Coronary artery (tissue), 2 donors: ENCODE results near the gene DCLK1.

Experiments
- DNase-seq: peaks from one replicate; pipeline ENCODE4 v3.0.0-alpha.2; 2017; ENCODE audit warnings: low spot score
- H3K27ac ChIP-seq, 2 donors: fragments of 200-600 bp; sonication (generic); one replicate each; pipeline ENCODE4 v1.5.1; 2016 to 2019
- H3K4me3 ChIP-seq: fragments of 200-600 bp; sonication (generic); 2 replicates; pipeline ENCODE4 v1.5.1; 2016; ENCODE audit warnings: mild to moderate bottlenecking, moderate library complexity
- CTCF ChIP-seq: fragments of 200-600 bp; sonication (generic); IDR thresholded peaks from one replicate; pipeline ENCODE4 v1.5.1; 2019; ENCODE audit warnings: antibody characterized with exemption

The DCLK1 gene

GRCh38 chr13:35903075-35903474 lies 228.1 kb downstream of the DCLK1 start:
- no peak overlapping the region for H3K4me3 ChIP-seq
- H3K27ac ChIP-seq, result no peak overlapping the region
- DNase-seq, result no peak
- TF ChIP-seq CTCF, result no peak

- DNase-seq, result no peak
- TF ChIP-seq CTCF, result no peak
Observed at GRCh38 chr13:35898041-35898440, 233.1 kb downstream of the DCLK1 start.

GRCh38 chr13:35894636-35895035 lies 236.5 kb downstream of the DCLK1 start:
- Histone ChIP-seq H3K4me3 (no peak overlapping the region), H3K27ac (no peak overlapping the region)
- no peak for TF ChIP-seq CTCF
- no peak for DNase-seq

More at GRCh38 chr13:35898041-35898440, 233.1 kb downstream of the DCLK1 start:
- H3K27ac ChIP-seq, result no peak overlapping the region
- no peak overlapping the region for H3K4me3 ChIP-seq

- no peak overlapping the region for H3K4me3 ChIP-seq
- H3K27ac ChIP-seq, result no peak overlapping the region
- no peak for TF ChIP-seq CTCF
- DNase-seq, result no peak
Observed at GRCh38 chr13:35892837-35893814, 238.1 kb downstream of the DCLK1 start.

- TF ChIP-seq CTCF, result no peak
- DNase-seq, result no peak
Observed at GRCh38 chr13:35891507-35892441, 239.4 kb downstream of the DCLK1 start.

GRCh38 chr13:35889560-35889959 lies 241.6 kb downstream of the DCLK1 start:
- no peak for DNase-seq
- no peak overlapping the region for H3K4me3 ChIP-seq

More at GRCh38 chr13:35891507-35892441, 239.4 kb downstream of the DCLK1 start:
- Histone ChIP-seq H3K4me3 (no peak overlapping the region), H3K27ac (no peak overlapping the region)

More at GRCh38 chr13:35889560-35889959, 241.6 kb downstream of the DCLK1 start:
- TF ChIP-seq CTCF, result no peak
- H3K27ac ChIP-seq, result no peak overlapping the region
